Left lung (tissue), 10 donors: ENCODE measurements around the gene TMPRSS2. TPM values are rescaled to one million over a fixed set of nuclear protein-coding genes. Genes with fewer than 3 reads are reported as not detected.

ENCODE experiments used
- ATAC-seq: fragments of 200-7000 bp; cut with Tn5 transposase; one replicate; pipeline ENCODE4 v1.9.1; 2020; ENCODE audit warnings: moderate library complexity
- DNase-seq, 4 donors: peaks; one replicate each; pipeline ENCODE4 v3.0.0-alpha.2; 2013 to 2020
- H3K27ac ChIP-seq, 2 donors: fragments of 200-600 bp; sonication (generic) in 1 of 2; one replicate each; pipeline versions ENCODE4 v1.5.0 to v1.8.0; 2020 to 2021
- H3K27me3 ChIP-seq, 2 donors: fragments of 200-600 bp; sonication (generic) in 1 of 2; one replicate each; pipeline versions ENCODE4 v1.5.0 to v1.8.0; 2020 to 2021
- H3K36me3 ChIP-seq, 2 donors: fragments of 200-600 bp; sonication (generic) in 1 of 2; one replicate each; pipeline versions ENCODE4 v1.5.0 to v1.8.0; 2020 to 2021
- H3K4me1 ChIP-seq, 2 donors: fragments of 200-600 bp; one replicate each; pipeline ENCODE4 v1.8.0; 2021
- H3K4me3 ChIP-seq, 2 donors: fragments of 200-600 bp; sonication (generic) in 1 of 2; one replicate each; pipeline versions ENCODE4 v1.5.0 to v1.8.0; 2020 to 2021; ENCODE audit warnings: mild to moderate bottlenecking in 1 of 2
- H3K9me3 ChIP-seq, 2 donors: fragments of 200-600 bp; sonication (generic) in 1 of 2; one replicate each; pipeline versions ENCODE4 v1.5.0 to v1.8.0; 2020 to 2021
- intact Hi-C, 2 donors: fragments of 100-400 bp; cut with DNase I; formaldehyde crosslinking; loops; one replicate each; pipeline versions ENCODE4 v1.11.2 to v1.14.2; 2022
- polyA plus RNA-seq, 6 donors: library from polyadenylated mRNA; unstranded; fragments of 120-200 nt; gene quantifications; one replicate each; pipeline ENCODE4 v1.2.1, GENCODE V29; 2013; ENCODE audit not compliant: insufficient read length in 6 of 6
- total RNA-seq, 2 donors: library from RNA; stranded (reverse); fragmentation: NEBNext Ultra II Directional; extraction: Animal tissue kit (Norgen Biotek cat#: 25700); gene quantifications; one replicate each; pipeline ENCODE4 v1.2.1, GENCODE V29; 2021
- TF ChIP-seq, protein P1 (sequence below), 2 donors: fragments of 200-600 bp; sonication (generic) in 1 of 2; IDR thresholded peaks; one replicate each; pipeline versions ENCODE4 v1.5.0 to v1.8.0; 2021; ENCODE audit warnings: antibody characterized with exemption in 2 of 2
- donor health status: DM: no; HTN: yes; CAD: no.
- donor health status: DM: no; HTN: no; CAD: no.

Gene TMPRSS2
- total and polyA plus RNA-seq, 8 donors = 38.2 to 137 (median 52.7) TPM

DNA sequence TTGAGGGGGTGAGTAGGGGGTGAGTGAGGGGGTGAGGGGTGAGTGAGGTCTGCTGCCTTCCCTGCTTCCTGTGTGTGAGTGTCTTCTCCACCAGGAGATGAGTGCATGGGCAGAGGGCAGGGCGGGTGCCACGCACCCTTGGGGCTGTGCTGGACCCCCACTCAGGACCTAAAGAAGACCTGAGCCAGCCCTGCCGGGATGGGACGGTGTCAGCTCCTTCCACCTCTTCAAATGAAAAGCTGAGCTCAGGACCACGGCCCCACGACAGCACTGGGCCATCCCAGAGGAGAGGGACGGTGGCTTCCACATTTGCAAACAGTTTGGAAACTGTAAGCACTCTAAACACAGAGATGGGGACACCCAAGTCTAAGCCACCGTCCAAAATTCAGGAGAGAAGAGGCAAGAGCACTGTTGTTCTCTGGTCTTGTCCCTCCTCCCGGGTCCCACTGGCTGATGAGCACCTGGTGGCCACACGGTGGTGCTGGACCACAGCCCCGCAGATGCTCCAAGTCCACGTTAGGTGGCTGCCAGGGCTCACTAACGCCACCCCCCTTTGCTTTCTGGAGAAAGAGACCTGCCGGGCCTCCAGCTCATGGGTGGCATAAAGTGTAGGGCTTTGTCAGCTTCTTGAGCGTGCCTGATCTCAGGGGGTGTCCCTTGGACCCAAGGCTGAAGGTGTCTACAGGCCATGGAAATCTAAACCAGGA lies 32.1 kb downstream of the TMPRSS2 start:
- Histone ChIP-seq H3K4me3 (no peak overlapping the region), H3K4me1 (peaks cover 7 to 17% of the 10 kb centered on the region in 2 donors), H3K27ac (no peak overlapping the region), H3K9me3 (no peaks in the 10 kb centered on the region), H3K27me3 (peaks cover 0 to 24% of the 10 kb centered on the region in 2 donors), H3K36me3 (peaks cover 0 to 22% of the 10 kb centered on the region in 2 donors)
- TF ChIP-seq, protein P1, sequence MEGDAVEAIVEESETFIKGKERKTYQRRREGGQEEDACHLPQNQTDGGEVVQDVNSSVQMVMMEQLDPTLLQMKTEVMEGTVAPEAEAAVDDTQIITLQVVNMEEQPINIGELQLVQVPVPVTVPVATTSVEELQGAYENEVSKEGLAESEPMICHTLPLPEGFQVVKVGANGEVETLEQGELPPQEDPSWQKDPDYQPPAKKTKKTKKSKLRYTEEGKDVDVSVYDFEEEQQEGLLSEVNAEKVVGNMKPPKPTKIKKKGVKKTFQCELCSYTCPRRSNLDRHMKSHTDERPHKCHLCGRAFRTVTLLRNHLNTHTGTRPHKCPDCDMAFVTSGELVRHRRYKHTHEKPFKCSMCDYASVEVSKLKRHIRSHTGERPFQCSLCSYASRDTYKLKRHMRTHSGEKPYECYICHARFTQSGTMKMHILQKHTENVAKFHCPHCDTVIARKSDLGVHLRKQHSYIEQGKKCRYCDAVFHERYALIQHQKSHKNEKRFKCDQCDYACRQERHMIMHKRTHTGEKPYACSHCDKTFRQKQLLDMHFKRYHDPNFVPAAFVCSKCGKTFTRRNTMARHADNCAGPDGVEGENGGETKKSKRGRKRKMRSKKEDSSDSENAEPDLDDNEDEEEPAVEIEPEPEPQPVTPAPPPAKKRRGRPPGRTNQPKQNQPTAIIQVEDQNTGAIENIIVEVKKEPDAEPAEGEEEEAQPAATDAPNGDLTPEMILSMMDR (IDR thresholded peaks at IDR 0.05) = no peak
- DNase-seq = no peak
- no peak for ATAC-seq
- intact Hi-C loops = no loop called here

DNA sequence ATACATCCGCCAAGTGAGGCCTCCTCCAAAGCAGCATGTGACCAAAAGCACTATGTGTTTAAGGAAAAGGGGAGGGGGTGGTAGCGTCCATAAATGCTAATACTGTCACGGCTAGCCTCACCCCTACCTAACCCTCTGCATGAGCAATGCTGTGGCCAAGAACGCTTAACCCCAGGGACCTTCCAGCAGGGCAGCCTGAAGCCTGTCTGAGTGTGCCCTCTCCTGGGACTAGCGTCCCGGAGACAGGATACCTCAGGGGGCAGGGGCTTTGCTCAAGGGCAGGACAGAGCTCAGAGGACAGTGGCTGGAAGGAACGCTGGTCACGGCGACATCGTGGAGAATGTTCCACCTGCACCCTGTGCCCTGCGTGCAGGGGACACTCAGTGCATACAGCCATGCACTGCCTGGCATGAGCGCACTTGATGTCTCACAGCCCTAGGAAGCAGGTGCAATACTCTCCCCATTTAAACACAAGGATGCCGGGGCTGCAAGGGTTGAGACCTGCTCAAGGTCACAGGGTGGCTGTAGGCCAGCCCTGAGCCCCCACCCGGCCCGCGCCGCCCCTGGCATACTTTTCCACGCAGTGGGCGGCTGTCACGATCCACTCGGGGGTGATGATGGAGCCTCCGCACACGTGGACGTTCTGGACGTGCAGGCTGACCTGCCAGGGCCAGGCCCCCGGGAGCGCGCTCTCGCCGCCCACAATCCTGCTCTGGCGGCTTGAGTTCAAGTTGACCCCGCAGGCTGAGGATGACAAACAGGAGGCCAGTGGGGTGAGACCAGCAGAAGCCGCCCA lies 35.0 kb downstream of the TMPRSS2 start:
- H3K4me1 ChIP-seq = peaks cover 0 to 4% of the 10 kb centered on the region in 2 donors

DNA sequence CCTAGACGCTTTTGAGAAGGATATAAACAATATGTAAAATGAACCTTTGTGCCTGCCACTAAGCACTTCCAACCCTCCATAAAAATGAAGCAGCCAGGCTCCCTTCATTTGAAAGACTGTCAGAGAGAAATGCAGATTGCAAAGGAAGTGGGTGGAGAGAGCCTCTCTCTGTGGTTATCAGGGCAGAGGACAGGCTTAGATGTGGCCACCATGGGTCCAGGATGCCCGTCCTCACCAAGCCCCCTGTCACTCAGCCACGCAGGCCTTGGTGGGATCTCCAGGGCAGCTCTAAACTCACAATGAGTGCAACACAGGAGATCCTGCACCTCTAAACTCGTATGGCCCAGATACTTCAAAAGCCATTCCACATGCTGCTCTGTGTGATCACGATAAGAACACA lies 37.9 kb downstream of the TMPRSS2 start:
- intact Hi-C loops = no loop called here
- no peak overlapping the region for H3K27ac ChIP-seq
- H3K36me3 ChIP-seq = peaks cover 0 to 36% of the 10 kb centered on the region in 2 donors

More for the DNA sequence above, 35.0 kb downstream of the TMPRSS2 start:
- Histone ChIP-seq H3K4me3 (no peak overlapping the region), H3K9me3 (no peaks in the 10 kb centered on the region), H3K27ac (no peak overlapping the region), H3K27me3 (peaks cover 0 to 28% of the 10 kb centered on the region in 2 donors), H3K36me3 (peaks cover 0 to 32% of the 10 kb centered on the region in 2 donors)
- TF ChIP-seq, protein P1 (IDR thresholded peaks at IDR 0.05) = no peak
- intact Hi-C loops = no loop called here
- ATAC-seq (no peak), DNase-seq (no peak)

DNA sequence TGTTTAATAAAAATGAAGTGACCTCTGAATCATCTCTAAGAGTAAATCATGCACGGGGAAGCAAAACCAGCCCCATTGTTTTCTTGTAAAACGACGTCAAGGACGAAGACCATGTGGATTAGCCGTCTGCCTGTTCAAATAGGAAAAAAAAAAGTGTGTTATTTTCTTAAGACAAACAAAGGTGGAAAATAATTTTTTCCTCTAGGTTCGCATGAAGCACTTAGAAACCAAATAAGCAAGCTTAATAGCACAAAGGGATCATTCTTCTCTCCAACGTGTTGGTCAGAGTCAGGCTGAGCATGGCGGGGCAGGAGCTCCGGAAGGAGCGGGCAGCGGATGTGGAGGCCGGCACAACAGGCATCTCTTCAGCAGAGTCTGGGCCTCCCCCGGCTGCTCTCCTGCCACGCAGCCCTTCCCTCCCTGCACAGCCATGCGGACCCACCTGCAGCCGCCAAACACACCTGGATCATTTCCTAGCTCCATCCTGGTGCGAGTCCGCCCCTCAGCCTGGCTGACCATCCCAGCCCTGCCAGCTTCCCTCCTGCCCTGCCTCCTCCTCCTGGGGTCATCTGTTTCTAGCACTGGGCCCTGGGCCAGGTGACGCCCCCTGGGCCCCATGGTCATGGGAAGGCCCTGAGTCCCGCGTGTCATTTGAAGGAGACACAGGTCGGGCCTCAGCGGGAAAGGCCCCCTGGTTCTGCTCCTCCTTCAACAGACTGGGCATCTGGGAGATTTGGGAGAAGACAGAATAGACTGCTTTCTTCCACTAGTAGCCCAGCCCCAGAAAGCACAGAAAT lies 41.7 kb downstream of the TMPRSS2 start:
- intact Hi-C loops = no loop called here
- DNase-seq (no peak), ATAC-seq (no peak)
- TF ChIP-seq, protein P1 (IDR thresholded peaks at IDR 0.05) = no peak
- Histone ChIP-seq H3K27ac (no peak overlapping the region), H3K4me1 (no peaks in the 10 kb centered on the region), H3K27me3 (peaks cover 0 to 13% of the 10 kb centered on the region in 2 donors), H3K36me3 (peaks cover 0 to 18% of the 10 kb centered on the region in 2 donors), H3K9me3 (no peaks in the 10 kb centered on the region), H3K4me3 (no peak overlapping the region)

More for the DNA sequence above, 37.9 kb downstream of the TMPRSS2 start:
- H3K27me3 ChIP-seq = peaks cover 0 to 28% of the 10 kb centered on the region in 2 donors
- TF ChIP-seq, protein P1 (IDR thresholded peaks at IDR 0.05) = no peak
- H3K9me3 ChIP-seq = no peaks in the 10 kb centered on the region
- no peak overlapping the region for H3K4me3 ChIP-seq
- ATAC-seq (no peak), DNase-seq (no peak)
- no peaks in the 10 kb centered on the region for H3K4me1 ChIP-seq
